SK-N-SH treated with all-trans-retinoic acid at 6 μM for 48 hours (cell line): ENCODE results near the gene GABARAPL1.

Experiments used
- ESRRG ChIP-seq: fragments of 250-450 bp; sonication (Bioruptor Pico); IDR thresholded peaks from 2 replicates; pipeline ENCODE4 v1.6.1; 2021; ENCODE audit warnings: mild to moderate bottlenecking
- GLIS3 ChIP-seq: fragments of 250-450 bp; sonication (Bioruptor Pico); IDR thresholded peaks from 2 replicates; pipeline ENCODE4 v1.5.0; 2020; ENCODE audit warnings: mild to moderate bottlenecking, moderate library complexity
- OSR1 ChIP-seq: fragments of 250-450 bp; sonication (Bioruptor Pico); IDR thresholded peaks from 2 replicates; pipeline ENCODE4 v1.8.0; 2022; ENCODE audit warnings: moderate library complexity, mild to moderate bottlenecking, inconsistent platforms
- PPARA ChIP-seq: fragments of 250-450 bp; sonication (Bioruptor Pico); IDR thresholded peaks from 2 replicates; pipeline ENCODE4 v1.5.0; 2020; ENCODE audit warnings: mild to moderate bottlenecking, borderline replicate concordance
- RARB ChIP-seq: fragments of 250-450 bp; sonication (Bioruptor Pico); IDR thresholded peaks from 2 replicates; pipeline ENCODE4 v1.8.0; 2021; ENCODE audit warnings: mild to moderate bottlenecking, moderate library complexity
- SNAI2 ChIP-seq: fragments of 250-450 bp; sonication (Bioruptor Pico); IDR thresholded peaks from 2 replicates; pipeline ENCODE4 v1.5.0; 2020; ENCODE audit warnings: mild to moderate bottlenecking, moderate library complexity
- ZFP3 ChIP-seq: fragments of 250-450 bp; sonication (Bioruptor Pico); IDR thresholded peaks from 2 replicates; pipeline ENCODE4 v1.5.0; 2020; ENCODE audit warnings: mild to moderate bottlenecking, moderate library complexity
- ZFP30 ChIP-seq: fragments of 450-650 bp; formaldehyde crosslinking; IDR thresholded peaks from 2 replicates; pipeline ENCODE4 v1.5.0; 2022; ENCODE audit warnings: mild to moderate bottlenecking, moderate library complexity
- ZNF70 ChIP-seq: fragments of 450-650 bp; formaldehyde crosslinking; IDR thresholded peaks from 2 replicates; pipeline ENCODE4 v1.5.0; 2020; ENCODE audit warnings: mild to moderate bottlenecking, moderate library complexity
- ZNF8 ChIP-seq: fragments of 450-650 bp; formaldehyde crosslinking; IDR thresholded peaks from 2 replicates; pipeline ENCODE4 v1.5.0; 2020; ENCODE audit warnings: mild to moderate bottlenecking, moderate library complexity
- TF ChIP-seq, protein P1 (sequence below): fragments of 250-450 bp; sonication (Bioruptor Pico); IDR thresholded peaks from 2 replicates; pipeline ENCODE4 v1.8.0; 2020; ENCODE audit warnings: mild to moderate bottlenecking, moderate library complexity, borderline replicate concordance

DNA sequence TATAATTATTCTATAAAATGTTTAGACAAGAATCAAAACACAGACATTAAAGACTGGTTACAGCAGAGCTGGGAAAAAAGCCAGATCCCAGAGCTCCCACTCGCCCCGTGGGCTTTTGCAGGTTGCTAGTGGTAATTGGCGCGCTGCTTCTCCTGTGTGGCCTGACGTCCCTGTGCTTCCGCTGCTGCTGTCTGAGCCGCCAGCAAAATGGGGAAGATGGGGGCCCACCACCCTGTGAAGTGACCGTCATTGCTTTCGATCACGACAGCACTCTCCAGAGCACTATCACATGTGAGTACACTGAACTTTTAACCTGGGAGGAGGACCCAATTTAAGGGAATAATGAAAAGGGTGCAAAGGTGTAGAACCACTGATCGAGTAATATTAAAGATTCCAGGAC is 26.4 kb upstream of the GABARAPL1 start:
- TF ChIP-seq RARB (CRISPR knock-in tag) = no peak
- no peak for TF ChIP-seq OSR1
- TF ChIP-seq PPARA = no peak
- TF ChIP-seq, protein P1, sequence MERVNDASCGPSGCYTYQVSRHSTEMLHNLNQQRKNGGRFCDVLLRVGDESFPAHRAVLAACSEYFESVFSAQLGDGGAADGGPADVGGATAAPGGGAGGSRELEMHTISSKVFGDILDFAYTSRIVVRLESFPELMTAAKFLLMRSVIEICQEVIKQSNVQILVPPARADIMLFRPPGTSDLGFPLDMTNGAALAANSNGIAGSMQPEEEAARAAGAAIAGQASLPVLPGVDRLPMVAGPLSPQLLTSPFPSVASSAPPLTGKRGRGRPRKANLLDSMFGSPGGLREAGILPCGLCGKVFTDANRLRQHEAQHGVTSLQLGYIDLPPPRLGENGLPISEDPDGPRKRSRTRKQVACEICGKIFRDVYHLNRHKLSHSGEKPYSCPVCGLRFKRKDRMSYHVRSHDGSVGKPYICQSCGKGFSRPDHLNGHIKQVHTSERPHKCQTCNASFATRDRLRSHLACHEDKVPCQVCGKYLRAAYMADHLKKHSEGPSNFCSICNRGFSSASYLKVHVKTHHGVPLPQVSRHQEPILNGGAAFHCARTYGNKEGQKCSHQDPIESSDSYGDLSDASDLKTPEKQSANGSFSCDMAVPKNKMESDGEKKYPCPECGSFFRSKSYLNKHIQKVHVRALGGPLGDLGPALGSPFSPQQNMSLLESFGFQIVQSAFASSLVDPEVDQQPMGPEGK (CRISPR knock-in tag) = no peak
- TF ChIP-seq ZNF70 (CRISPR knock-in tag) = no peak
- no peak for TF ChIP-seq ZFP30
- TF ChIP-seq GLIS3 (CRISPR knock-in tag) = no peak
- TF ChIP-seq ESRRG (CRISPR knock-in tag) = no peak
- TF ChIP-seq ZFP3 (CRISPR knock-in tag) = no peak
- TF ChIP-seq SNAI2 (CRISPR knock-in tag) = no peak
- no peak for TF ChIP-seq ZNF8
